K562 (cell line): Measurements from ENCODE around the gene ZNF486. TPM values are rescaled to one million over a fixed set of nuclear protein-coding genes. Genes with fewer than 3 reads are reported as not detected.

Experiments
- CBFB ChIP-seq: sonication (generic); formaldehyde crosslinking; IDR thresholded peaks from 2 replicates; pipeline ENCODE4 v1.4.0; 2020; ENCODE audit warnings: mild to moderate bottlenecking, missing genetic modification reagents
- MEIS2 ChIP-seq: fragments of 450-650 bp; IDR thresholded peaks from 2 replicates; pipeline ENCODE4 v1.6.1; 2014; ENCODE audit warnings: mild to moderate bottlenecking; ENCODE audit not compliant: partially characterized antibody
- NFYB ChIP-seq: IDR thresholded peaks from 2 replicates; pipeline ENCODE4 v1.6.1; 2011; ENCODE audit warnings: mild to moderate bottlenecking, moderate library complexity; ENCODE audit not compliant: insufficient read length; ENCODE audit errors: extremely low read depth
- SMARCA4 ChIP-seq: fragments of 450-650 bp; IDR thresholded peaks from 2 replicates; pipeline ENCODE4 v1.6.1; 2016
- SRSF9 ChIP-seq: fragments of 200-400 bp; formaldehyde crosslinking; IDR thresholded peaks from 2 replicates; pipeline ENCODE4 v1.6.1; 2017; ENCODE audit warnings: low read depth, low read length, borderline replicate concordance
- polyA plus RNA-seq, 8 experiments: library from polyadenylated mRNA; depleted of rRNA in 4 of 8; stranded (reverse) in 5 of 8; unstranded in 3 of 8; fragments of >200 nt; fragmentation: Nextera tagmentation in 2 of 8; fragmentation: Illumina TruSeq in 1 of 8; extraction: Ambion mirVana in 2 of 8; extraction: Trizol in 1 of 8; gene quantifications; 2 replicates each; pipeline versions ENCODE4 v1.2.1 to v1.2.3, GENCODE V29; 2011 to 2014; ENCODE audit warnings: inconsistent platforms in 1 of 8, missing spikeins in 1 of 8
- total RNA-seq, 7 experiments: library from RNA; depleted of rRNA in 6 of 7; stranded (reverse); fragments of >200 nt in 6 of 7; fragmentation: Illumina TruSeq in 2 of 7; extraction: Trizol in 2 of 7; gene quantifications; 2 replicates each; pipeline versions ENCODE4 v1.2.1 to v1.2.3, GENCODE V29; 2011 to 2021; ENCODE audit warnings: low replicate concordance in 1 of 7
- TF ChIP-seq, protein P1 (sequence below), 2 experiments: fragments of 450-650 bp; formaldehyde crosslinking in 1 of 2; IDR thresholded peaks; 2 replicates each; pipeline versions ENCODE4 v1.4.0 to v1.6.1; 2014 to 2020; ENCODE audit warnings: mild to moderate bottlenecking in 2 of 2, borderline replicate concordance in 1 of 2, low read depth in 1 of 2
- TF ChIP-seq, protein P2 (sequence below), 2 experiments: IDR thresholded peaks; 2 replicates each; pipeline ENCODE4 v1.6.1; 2011; ENCODE audit warnings: borderline replicate concordance in 1 of 2, control low read depth in 1 of 2, low read depth in 1 of 2, low read length in 1 of 2, mild to moderate bottlenecking in 1 of 2, mixed read lengths in 1 of 2, moderate library complexity in 1 of 2; ENCODE audit not compliant: insufficient read depth in 1 of 2, insufficient read length in 1 of 2, poor library complexity in 1 of 2, severe bottlenecking in 1 of 2; ENCODE audit errors: extremely low read depth in 1 of 2

ZNF486 gene
- total and polyA plus RNA-seq, 9 of the 15 experiments (the other 6 are each of a cell fraction or from before 2014, with no cell fraction given) = 0.39 to 1.6 (median 1.2) TPM

DNA sequence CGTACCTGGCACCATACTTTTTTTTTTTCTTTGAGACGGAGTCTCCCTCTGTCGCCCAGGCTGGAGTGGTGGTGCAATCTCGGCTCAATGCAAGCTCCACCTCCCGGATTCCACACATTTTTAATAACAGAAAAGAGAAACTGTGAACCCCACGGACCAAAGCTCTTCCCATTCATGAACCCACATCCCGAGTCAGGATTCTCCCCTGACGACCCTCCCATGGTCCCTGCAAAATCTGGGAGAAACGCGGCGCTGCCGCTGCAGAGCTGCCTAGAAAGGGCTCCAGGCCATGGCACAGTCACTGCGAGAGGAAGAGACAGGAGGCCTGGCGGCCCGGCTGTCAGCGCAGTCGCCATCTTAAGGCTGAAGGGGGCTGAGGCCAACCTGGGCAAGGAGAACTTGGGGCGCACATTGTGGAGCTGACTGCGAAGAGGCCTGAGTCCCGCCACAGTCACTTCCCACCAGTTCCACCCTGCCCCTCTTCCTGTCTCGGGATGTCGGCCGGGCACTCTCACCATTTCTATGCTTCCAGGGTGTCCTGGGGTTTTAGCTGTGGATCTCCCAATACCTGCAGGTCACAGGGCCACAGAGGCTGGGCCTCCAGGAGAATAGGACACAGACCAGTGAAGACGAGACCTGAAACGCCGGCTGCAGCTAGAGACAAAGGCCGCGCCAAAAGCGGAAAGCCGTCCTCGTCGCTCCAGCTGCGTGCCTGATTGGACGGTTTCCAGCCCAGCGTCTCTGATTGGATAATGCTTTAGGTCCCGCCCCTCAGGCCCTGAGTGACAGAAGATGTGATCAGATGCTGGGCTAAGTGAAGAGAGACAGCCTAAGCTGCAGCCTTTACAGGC is 71.0 kb downstream of the ZNF486 start (continued):
- TF ChIP-seq NFYB (peak; percentile 79), SRSF9 (no peak), SMARCA4 (no peak), CBFB (CRISPR knock-in tag) (no peak), MEIS2 (peak; percentile 41)
- TF ChIP-seq, protein P1, sequence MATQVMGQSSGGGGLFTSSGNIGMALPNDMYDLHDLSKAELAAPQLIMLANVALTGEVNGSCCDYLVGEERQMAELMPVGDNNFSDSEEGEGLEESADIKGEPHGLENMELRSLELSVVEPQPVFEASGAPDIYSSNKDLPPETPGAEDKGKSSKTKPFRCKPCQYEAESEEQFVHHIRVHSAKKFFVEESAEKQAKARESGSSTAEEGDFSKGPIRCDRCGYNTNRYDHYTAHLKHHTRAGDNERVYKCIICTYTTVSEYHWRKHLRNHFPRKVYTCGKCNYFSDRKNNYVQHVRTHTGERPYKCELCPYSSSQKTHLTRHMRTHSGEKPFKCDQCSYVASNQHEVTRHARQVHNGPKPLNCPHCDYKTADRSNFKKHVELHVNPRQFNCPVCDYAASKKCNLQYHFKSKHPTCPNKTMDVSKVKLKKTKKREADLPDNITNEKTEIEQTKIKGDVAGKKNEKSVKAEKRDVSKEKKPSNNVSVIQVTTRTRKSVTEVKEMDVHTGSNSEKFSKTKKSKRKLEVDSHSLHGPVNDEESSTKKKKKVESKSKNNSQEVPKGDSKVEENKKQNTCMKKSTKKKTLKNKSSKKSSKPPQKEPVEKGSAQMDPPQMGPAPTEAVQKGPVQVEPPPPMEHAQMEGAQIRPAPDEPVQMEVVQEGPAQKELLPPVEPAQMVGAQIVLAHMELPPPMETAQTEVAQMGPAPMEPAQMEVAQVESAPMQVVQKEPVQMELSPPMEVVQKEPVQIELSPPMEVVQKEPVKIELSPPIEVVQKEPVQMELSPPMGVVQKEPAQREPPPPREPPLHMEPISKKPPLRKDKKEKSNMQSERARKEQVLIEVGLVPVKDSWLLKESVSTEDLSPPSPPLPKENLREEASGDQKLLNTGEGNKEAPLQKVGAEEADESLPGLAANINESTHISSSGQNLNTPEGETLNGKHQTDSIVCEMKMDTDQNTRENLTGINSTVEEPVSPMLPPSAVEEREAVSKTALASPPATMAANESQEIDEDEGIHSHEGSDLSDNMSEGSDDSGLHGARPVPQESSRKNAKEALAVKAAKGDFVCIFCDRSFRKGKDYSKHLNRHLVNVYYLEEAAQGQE (IDR thresholded peaks at IDR 0.05; ENCODE audit: borderline replicate concordance) = no peak
- TF ChIP-seq, protein P1 (CRISPR knock-in tag; IDR thresholded peaks at IDR 0.05; ENCODE audit: low read depth) = no peak
- TF ChIP-seq, protein P2, sequence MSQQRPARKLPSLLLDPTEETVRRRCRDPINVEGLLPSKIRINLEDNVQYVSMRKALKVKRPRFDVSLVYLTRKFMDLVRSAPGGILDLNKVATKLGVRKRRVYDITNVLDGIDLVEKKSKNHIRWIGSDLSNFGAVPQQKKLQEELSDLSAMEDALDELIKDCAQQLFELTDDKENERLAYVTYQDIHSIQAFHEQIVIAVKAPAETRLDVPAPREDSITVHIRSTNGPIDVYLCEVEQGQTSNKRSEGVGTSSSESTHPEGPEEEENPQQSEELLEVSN (IDR thresholded peaks at IDR 0.05; ENCODE audit: borderline replicate concordance in 1 of 2, extremely low read depth in 1 of 2, insufficient read depth in 1 of 2, insufficient read length in 1 of 2, low read depth in 1 of 2, low read length in 1 of 2, poor library complexity in 1 of 2, severe bottlenecking in 1 of 2) = no peak
